Body of pancreas (tissue), 4 donors: ENCODE measurements around the gene PTPRCAP. TPM values are rescaled to one million over a fixed set of nuclear protein-coding genes. Genes with fewer than 3 reads are reported as not detected.

ENCODE experiments used
- ATAC-seq: fragments of 150-250 bp; one replicate; pipeline ENCODE4 v1.9.1; 2016
- DNase-seq, 4 donors: peaks; one replicate each; pipeline ENCODE4 v3.0.0-alpha.2; 2019
- H3K27ac ChIP-seq, 4 donors: fragments of 200-600 bp; sonication (generic); 1 replicate in 3 of 4; 2 replicates in 1 of 4; pipeline versions ENCODE4 v1.5.1 to v1.6.1; 2016 to 2019; ENCODE audit warnings: mild to moderate bottlenecking in 1 of 4, mixed read lengths in 1 of 4, moderate library complexity in 1 of 4
- H3K27me3 ChIP-seq, 2 donors: fragments of 200-600 bp; sonication (generic); one replicate each; pipeline ENCODE4 v1.6.0; 2016; ENCODE audit warnings: mild to moderate bottlenecking in 1 of 2
- H3K36me3 ChIP-seq, 2 donors: fragments of 200-600 bp; sonication (generic); replicated peaks in 1 of 2; 2 replicates each; pipeline ENCODE4 v1.5.1; 2016; ENCODE audit warnings: low read depth in 2 of 2; ENCODE audit not compliant: insufficient read depth in 1 of 2
- H3K4me1 ChIP-seq: fragments of 200-600 bp; sonication (generic); one replicate; pipeline ENCODE4 v1.6.0; 2016
- H3K4me3 ChIP-seq, 2 donors: fragments of 200-600 bp; sonication (generic); 1 replicate in 1 of 2; 2 replicates in 1 of 2; pipeline ENCODE4 v1.5.1; 2016 to 2019
- H3K9me3 ChIP-seq, 3 donors: fragments of 200-600 bp; sonication (generic); 1 replicate in 2 of 3; 2 replicates in 1 of 3; pipeline ENCODE4 v1.5.1; 2016
- POLR2A ChIP-seq, 3 donors: fragments of 450-650 bp; IDR thresholded peaks; one replicate each; pipeline ENCODE4 v1.6.1; 2016; ENCODE audit warnings: antibody characterized with exemption in 3 of 3, mild to moderate bottlenecking in 2 of 3
- WGBS, 2 donors: methylation state at CpG; one replicate each; pipeline ENCODE4 v1.1.5; 2017; 5-methylcytosine and 5-hydroxymethylcytosine counted together
- intact Hi-C: fragments of 100-400 bp; cut with DNase I; formaldehyde crosslinking; loops from one replicate; pipeline ENCODE4 v1.15.1; 2023
- total RNA-seq, 2 donors: library from RNA; depleted of rRNA; stranded (reverse); fragments of >200 nt; gene quantifications; one replicate each; pipeline ENCODE4 v1.1.0, GENCODE V29; 2016
- TF ChIP-seq, protein P1 (sequence below), 7 experiments: fragments of 450-650 bp in 4 of 7; fragments of 200-600 bp in 3 of 7; sonication (generic) in 3 of 7; IDR thresholded peaks; one replicate each; pipeline ENCODE4 v1.5.1; 2016 to 2019; ENCODE audit warnings: antibody characterized with exemption in 7 of 7

PTPRCAP gene
- total RNA-seq, 2 donors from 2014 or later: 6.0 to 6.9 TPM

- 89% methylated on average over 31 of the region's 34 CpGs; no CpG with 5 or more reads in 1 of the 2 donors for WGBS, 2 donors
- ATAC-seq (no peak), DNase-seq (no peak)
- Histone ChIP-seq H3K27me3 (no peaks in the 10 kb centered on the region), H3K4me3 (no peak overlapping the region), H3K27ac (no peak overlapping the region), H3K4me1 (peaks cover 29% of the 10 kb centered on the region), H3K9me3 (no peaks in the 10 kb centered on the region), H3K36me3 (no peaks in the 10 kb centered on the region)
- TF ChIP-seq POLR2A (IDR thresholded peaks at IDR 0.05): no peak
- intact Hi-C loops: no loop called here
These were observed 13.4 kb downstream of the PTPRCAP start for GRCh38 chr11:67423891-67424613.

GRCh38 chr11:67423466-67423865 lies 14.0 kb downstream of the PTPRCAP start:
- Histone ChIP-seq H3K27me3 (no peaks in the 10 kb centered on the region), H3K4me3 (no peak overlapping the region), H3K4me1 (peaks cover 33% of the 10 kb centered on the region), H3K36me3 (no peaks in the 10 kb centered on the region), H3K9me3 (no peaks in the 10 kb centered on the region), H3K27ac (no peak overlapping the region)
- no peak for DNase-seq
- no peak for TF ChIP-seq POLR2A (IDR thresholded peaks at IDR 0.05)
- TF ChIP-seq, protein P1, sequence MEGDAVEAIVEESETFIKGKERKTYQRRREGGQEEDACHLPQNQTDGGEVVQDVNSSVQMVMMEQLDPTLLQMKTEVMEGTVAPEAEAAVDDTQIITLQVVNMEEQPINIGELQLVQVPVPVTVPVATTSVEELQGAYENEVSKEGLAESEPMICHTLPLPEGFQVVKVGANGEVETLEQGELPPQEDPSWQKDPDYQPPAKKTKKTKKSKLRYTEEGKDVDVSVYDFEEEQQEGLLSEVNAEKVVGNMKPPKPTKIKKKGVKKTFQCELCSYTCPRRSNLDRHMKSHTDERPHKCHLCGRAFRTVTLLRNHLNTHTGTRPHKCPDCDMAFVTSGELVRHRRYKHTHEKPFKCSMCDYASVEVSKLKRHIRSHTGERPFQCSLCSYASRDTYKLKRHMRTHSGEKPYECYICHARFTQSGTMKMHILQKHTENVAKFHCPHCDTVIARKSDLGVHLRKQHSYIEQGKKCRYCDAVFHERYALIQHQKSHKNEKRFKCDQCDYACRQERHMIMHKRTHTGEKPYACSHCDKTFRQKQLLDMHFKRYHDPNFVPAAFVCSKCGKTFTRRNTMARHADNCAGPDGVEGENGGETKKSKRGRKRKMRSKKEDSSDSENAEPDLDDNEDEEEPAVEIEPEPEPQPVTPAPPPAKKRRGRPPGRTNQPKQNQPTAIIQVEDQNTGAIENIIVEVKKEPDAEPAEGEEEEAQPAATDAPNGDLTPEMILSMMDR (IDR thresholded peaks at IDR 0.05): no peak
- intact Hi-C loops: no loop called here
- 94% methylated on average over 5 to 13 of the region's 13 CpGs for whole genome bisulfite sequencing, 2 donors
- no peak for ATAC-seq

DNA sequence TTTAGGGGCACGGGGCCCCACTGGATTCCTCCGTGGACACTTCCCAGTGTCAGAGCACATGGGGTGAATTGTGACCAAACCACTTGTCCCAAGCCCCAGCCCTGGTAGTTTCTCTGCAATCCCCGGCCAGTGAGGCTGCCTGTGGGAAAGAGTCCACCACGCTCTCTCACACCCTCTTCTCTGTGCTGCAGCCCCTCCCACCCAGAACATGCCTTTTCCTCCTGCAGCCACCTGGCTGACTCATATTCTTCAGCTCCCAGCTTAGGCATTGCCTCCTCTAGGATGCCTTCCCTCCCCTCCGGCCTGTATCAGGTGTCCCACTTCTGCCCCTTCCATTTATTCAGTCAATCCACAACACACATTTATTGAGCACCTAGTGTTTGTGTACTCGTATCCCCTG lies 14.6 kb downstream of the PTPRCAP start:
- no peaks in the 10 kb centered on the region for H3K36me3 ChIP-seq
- 75% methylated on average over 6 of the region's 6 CpGs for WGBS, 2 donors
- intact Hi-C loops: no loop called here
- ATAC-seq: no peak
- no peak for DNase-seq
- no peak overlapping the region for H3K4me3 ChIP-seq
- peaks cover 38% of the 10 kb centered on the region for H3K4me1 ChIP-seq
- H3K27me3 ChIP-seq: no peaks in the 10 kb centered on the region
- no peaks in the 10 kb centered on the region for H3K9me3 ChIP-seq
- no peak for TF ChIP-seq POLR2A (IDR thresholded peaks at IDR 0.05)
- TF ChIP-seq, protein P1 (IDR thresholded peaks at IDR 0.05): no peak
- H3K27ac ChIP-seq: no peak overlapping the region

DNA sequence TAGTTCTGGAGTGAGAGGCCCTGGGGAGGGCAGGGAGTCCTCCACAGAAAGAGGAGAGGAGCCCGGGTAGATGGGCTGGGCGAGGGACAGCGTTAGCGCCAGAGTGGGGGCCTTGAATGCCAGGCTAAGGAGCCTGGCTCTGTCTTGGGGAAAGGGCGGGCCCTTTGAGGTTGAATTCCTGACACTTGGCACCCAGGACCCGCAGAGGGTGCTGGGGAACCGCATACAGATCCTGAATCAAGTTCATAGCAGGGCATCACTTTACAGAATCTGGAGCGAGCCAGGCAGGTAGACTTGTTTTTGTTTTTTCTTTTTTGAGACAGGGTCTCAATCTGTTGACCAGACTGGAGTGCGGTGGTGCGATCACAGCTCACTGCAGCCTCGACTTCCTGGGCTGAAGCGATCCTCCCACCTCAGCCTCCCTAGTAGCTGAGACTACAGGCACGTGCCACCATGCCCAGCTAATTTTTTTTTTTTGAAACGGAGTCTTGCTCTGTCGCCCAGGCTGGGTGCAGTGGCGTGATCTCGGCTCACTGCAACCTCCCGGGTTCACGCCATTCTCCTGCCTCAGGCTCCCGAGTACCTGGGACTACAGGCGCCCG lies 16.0 kb downstream of the PTPRCAP start:
- 67 to 74% methylated on average over 21 to 22 of the region's 22 CpGs for WGBS, 2 donors
- H3K36me3 ChIP-seq: no peaks in the 10 kb centered on the region
- peak overlapping the region; percentile 52 to 98 (median 89) for H3K27ac ChIP-seq
- H3K4me3 ChIP-seq: no peak overlapping the region
- H3K9me3 ChIP-seq: no peaks in the 10 kb centered on the region
- intact Hi-C loops: no loop called here
- TF ChIP-seq, protein P1 (IDR thresholded peaks at IDR 0.05): no peak
- peak in 2 of 3 donors; percentile 70 for TF ChIP-seq POLR2A (IDR thresholded peaks at IDR 0.05)
- peak; percentile 7 for ATAC-seq
- H3K27me3 ChIP-seq: no peaks in the 10 kb centered on the region
- peaks cover 43% of the 10 kb centered on the region for H3K4me1 ChIP-seq
- DNase-seq: no peak

DNA sequence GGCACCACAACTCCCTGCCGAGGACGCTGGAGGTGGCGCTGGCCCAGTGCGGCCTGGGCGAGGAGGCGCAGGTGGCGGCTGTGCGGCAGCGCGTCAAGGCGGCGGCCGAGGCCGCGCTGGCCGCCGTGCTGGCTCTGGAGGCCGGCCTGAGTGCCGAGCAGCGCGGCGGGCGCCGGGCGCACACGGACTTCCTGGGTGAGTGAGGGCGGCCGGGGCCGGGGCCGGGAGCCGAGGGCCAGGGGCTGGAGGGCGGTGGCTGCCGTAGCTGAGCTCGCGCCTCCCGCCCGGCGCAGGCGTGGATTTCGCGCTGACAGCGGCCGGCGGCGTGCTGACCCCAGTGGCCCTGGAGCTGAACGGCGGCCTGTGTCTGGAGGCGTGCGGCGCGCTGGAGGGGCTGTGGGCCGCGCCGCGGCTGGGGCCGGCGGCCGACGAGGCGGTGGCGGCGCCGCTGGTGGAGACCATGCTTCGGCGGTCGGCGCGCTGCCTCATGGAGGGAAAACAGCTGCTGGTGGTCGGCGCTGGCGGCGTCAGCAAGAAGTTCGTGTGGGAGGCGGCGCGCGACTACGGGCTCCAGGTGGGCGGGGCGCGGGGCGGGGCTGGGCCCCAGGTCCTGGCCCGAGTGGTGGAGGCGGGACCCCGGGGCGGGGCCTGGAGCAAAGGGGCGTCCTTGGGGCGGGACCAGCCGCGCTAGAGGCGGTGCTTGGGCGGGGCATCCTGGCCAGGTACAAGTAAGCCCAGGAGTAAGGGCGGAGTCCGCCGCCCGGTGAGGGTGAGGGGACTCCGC lies 16.6 kb downstream of the PTPRCAP start:
- H3K9me3 ChIP-seq: no peaks in the 10 kb centered on the region
- intact Hi-C loops: no loop called here
- DNase-seq (peak; percentile 97 to 99 (median 99)), ATAC-seq (peak; percentile 95)
- TF ChIP-seq POLR2A (IDR thresholded peaks at IDR 0.05): peak in 1 of 3 donors; percentile 81
- TF ChIP-seq, protein P1 (IDR thresholded peaks at IDR 0.05): no peak
- H3K27me3 ChIP-seq: no peaks in the 10 kb centered on the region
- H3K27ac ChIP-seq: peak overlapping the region; percentile 81 to 98 (median 96)
- H3K4me3 ChIP-seq: peak overlapping the region in 1 of 2 donors; percentile 8
- no peaks in the 10 kb centered on the region for H3K36me3 ChIP-seq
- H3K4me1 ChIP-seq: peaks cover 50% of the 10 kb centered on the region
- WGBS, 2 donors: 0% methylated on average over 2 to 93 of the region's 97 CpGs
